Thymus (tissue), 11 donors: ENCODE results near the gene GPRC5A. TPM values are rescaled to one million over a fixed set of nuclear protein-coding genes. Genes with fewer than 3 reads are reported as not detected.

Source experiments
- DNase-seq, 9 donors: peaks; one replicate each; pipeline ENCODE4 v3.0.0-alpha.2; 2013; ENCODE audit warnings: low spot score in 9 of 9, low read depth in 6 of 9, missing footprints in 1 of 9
- H3K27ac ChIP-seq, 2 donors: one replicate each; pipeline ENCODE4 v1.5.1; 2013; ENCODE audit warnings: control low read depth in 1 of 2, low read depth in 1 of 2, low read length in 1 of 2, mild to moderate bottlenecking in 1 of 2, moderate library complexity in 1 of 2
- H3K27me3 ChIP-seq, 2 donors: one replicate each; pipeline ENCODE4 v1.5.1; 2013; ENCODE audit warnings: low read length in 1 of 2; ENCODE audit not compliant: control insufficient read depth in 2 of 2, insufficient read depth in 1 of 2
- H3K36me3 ChIP-seq, 2 donors: one replicate each; pipeline ENCODE4 v1.5.1; 2013; ENCODE audit warnings: low read length in 1 of 2, mild to moderate bottlenecking in 1 of 2, moderate library complexity in 1 of 2; ENCODE audit not compliant: control insufficient read depth in 2 of 2, insufficient read depth in 2 of 2
- H3K4me1 ChIP-seq, 2 donors: one replicate each; pipeline ENCODE4 v1.5.1; 2013; ENCODE audit warnings: low read length in 2 of 2; ENCODE audit not compliant: control insufficient read depth in 2 of 2, insufficient read depth in 2 of 2
- H3K4me3 ChIP-seq, 2 donors: one replicate each; pipeline ENCODE4 v1.5.1; 2013; ENCODE audit warnings: low read length in 2 of 2, control low read depth in 1 of 2, mild to moderate bottlenecking in 1 of 2
- H3K9me3 ChIP-seq, 2 donors: one replicate each; pipeline ENCODE4 v1.5.1; 2013; ENCODE audit warnings: low read length in 1 of 2, mild to moderate bottlenecking in 1 of 2; ENCODE audit not compliant: control insufficient read depth in 2 of 2, insufficient read depth in 1 of 2
- WGBS: extraction: QIAGEN DNeasy Blood & Tissue Kit; methylation state at CpG from one replicate; pipeline ENCODE4 v1.1.7; 2013; 5-methylcytosine and 5-hydroxymethylcytosine counted together
- polyA plus RNA-seq: library from polyadenylated mRNA; stranded (reverse); fragments of 200-250 nt; gene quantifications from one replicate; pipeline ENCODE4 v1.2.3, GENCODE V29; 2013
- total RNA-seq: library from RNA; stranded (reverse); fragments of 120-200 nt; gene quantifications from one replicate; pipeline ENCODE4 v1.2.4, GENCODE V29; 2013
- donor health status: healthy.

GPRC5A gene
- total and polyA plus RNA-seq, 2 donors = 0.09 to 1.1 TPM

GRCh38 chr12:12881151-12881909 is 10.0 kb upstream of the GPRC5A start:
- Histone ChIP-seq H3K4me3 (no peak overlapping the region), H3K4me1 (no peaks in the 10 kb centered on the region), H3K27me3 (no peaks in the 10 kb centered on the region), H3K27ac (no peak overlapping the region), H3K9me3 (no peaks in the 10 kb centered on the region), H3K36me3 (no peaks in the 10 kb centered on the region)
- DNase-seq = no peak
- WGBS = 81% methylated on average over 11 of the region's 11 CpGs

GRCh38 chr12:12882288-12882687 is 9.1 kb upstream of the GPRC5A start:
- no peak for DNase-seq
- WGBS = 97% methylated on average over 5 of the region's 5 CpGs
- Histone ChIP-seq H3K36me3 (no peaks in the 10 kb centered on the region), H3K27me3 (no peaks in the 10 kb centered on the region), H3K9me3 (no peaks in the 10 kb centered on the region), H3K4me3 (no peak overlapping the region), H3K27ac (no peak overlapping the region), H3K4me1 (no peaks in the 10 kb centered on the region)

GRCh38 chr12:12883369-12884001 is 7.9 kb upstream of the GPRC5A start:
- Histone ChIP-seq H3K27ac (no peak overlapping the region), H3K36me3 (no peaks in the 10 kb centered on the region), H3K4me3 (no peak overlapping the region), H3K4me1 (no peaks in the 10 kb centered on the region), H3K27me3 (peaks cover 0 to 2% of the 10 kb centered on the region in 2 donors), H3K9me3 (no peaks in the 10 kb centered on the region)
- no peak for DNase-seq
- WGBS = 96% methylated on average over 6 of the region's 6 CpGs

- DNase-seq = no peak
- no peak overlapping the region for H3K4me3 ChIP-seq
- 85% methylated on average over 14 of the region's 14 CpGs for WGBS
- H3K9me3 ChIP-seq = no peaks in the 10 kb centered on the region
- H3K27me3 ChIP-seq = peaks cover 0 to 14% of the 10 kb centered on the region in 2 donors
- no peak overlapping the region for H3K27ac ChIP-seq
- peaks cover 0 to under 1% of the 10 kb centered on the region in 2 donors for H3K4me1 ChIP-seq
- no peaks in the 10 kb centered on the region for H3K36me3 ChIP-seq
Measured at GRCh38 chr12:12885096-12885792, 6.1 kb upstream of the GPRC5A start.

GRCh38 chr12:12887471-12887870 is 3.9 kb upstream of the GPRC5A start:
- no peaks in the 10 kb centered on the region for H3K36me3 ChIP-seq
- WGBS = 80% methylated on average over 7 of the region's 7 CpGs
- peaks cover 11 to 37% of the 10 kb centered on the region in 2 donors for H3K27me3 ChIP-seq
- no peak overlapping the region for H3K27ac ChIP-seq
- DNase-seq = no peak
- peaks cover 4 to 16% of the 10 kb centered on the region in 2 donors for H3K4me1 ChIP-seq
- no peak overlapping the region for H3K4me3 ChIP-seq
- H3K9me3 ChIP-seq = no peaks in the 10 kb centered on the region

- WGBS = 97% methylated on average over 5 of the region's 5 CpGs
- no peaks in the 10 kb centered on the region for H3K36me3 ChIP-seq
- peaks cover 4 to 16% of the 10 kb centered on the region in 2 donors for H3K4me1 ChIP-seq
- no peaks in the 10 kb centered on the region for H3K9me3 ChIP-seq
- no peak overlapping the region for H3K4me3 ChIP-seq
- DNase-seq = no peak
- H3K27me3 ChIP-seq = peaks cover 14 to 48% of the 10 kb centered on the region in 2 donors
- no peak overlapping the region for H3K27ac ChIP-seq
Measured at GRCh38 chr12:12889701-12890100, 1.7 kb upstream of the GPRC5A start.

- Histone ChIP-seq H3K9me3 (no peaks in the 10 kb centered on the region), H3K27ac (no peak overlapping the region), H3K36me3 (no peaks in the 10 kb centered on the region), H3K27me3 (peaks cover 14 to 48% of the 10 kb centered on the region in 2 donors), H3K4me3 (peak overlapping the region; percentile 19 to 34), H3K4me1 (peaks cover 4 to 16% of the 10 kb centered on the region in 2 donors)
- WGBS = 30% methylated on average over 16 of the region's 16 CpGs
- peak in 4 of 9 donors; percentile 7 to 37 (median 11) for DNase-seq
Measured at GRCh38 chr12:12890543-12891079, 751 bp upstream of the GPRC5A start.

GRCh38 chr12:12891881-12892355 is 556 bp downstream of the GPRC5A start:
- Histone ChIP-seq H3K4me3 (no peak overlapping the region), H3K9me3 (no peaks in the 10 kb centered on the region), H3K4me1 (peaks cover 4 to 16% of the 10 kb centered on the region in 2 donors), H3K36me3 (no peaks in the 10 kb centered on the region), H3K27me3 (peaks cover 14 to 48% of the 10 kb centered on the region in 2 donors), H3K27ac (no peak overlapping the region)
- 64% methylated on average over 7 of the region's 7 CpGs for WGBS
- no peak for DNase-seq
